GOT3 (cell line): ENCODE results near the gene PRC1.
"Not testable (repeated sequence)": the region's sequence is repeated elsewhere in the genome, so short reads cannot be mapped to it uniquely, and the experiment has no call there.

Experiments
- DNase-seq: peaks from one replicate; lab custom pipeline; 2025; ENCODE audit warnings: mixed read lengths; lab: John Stamatoyannopoulos, UW

Gene PRC1

GRCh38 chr15:90994417-90995311, at the start of gene PRC1:
TSS of gene PRC1 (minus strand) at chr15:90994535. CDS start at chr15:90994417, 118 bp downstream.
- peak; percentile 95 for DNase-seq

GRCh38 chr15:91043202-91043874, 49.0 kb upstream of the PRC1 start:
- no peak for DNase-seq

- no peak for DNase-seq
These were observed 46.5 kb upstream of the PRC1 start for GRCh38 chr15:91040856-91041255.

- DNase-seq = no peak
These were observed 45.7 kb upstream of the PRC1 start for GRCh38 chr15:91039996-91040395.

GRCh38 chr15:91032919-91033803, 38.8 kb upstream of the PRC1 start:
- DNase-seq = no peak

GRCh38 chr15:91031796-91032195, 37.5 kb upstream of the PRC1 start:
- no peak for DNase-seq

- no peak for DNase-seq
These were observed 33.3 kb upstream of the PRC1 start for GRCh38 chr15:91027677-91028076.

- no peak for DNase-seq
These were observed 29.4 kb upstream of the PRC1 start for GRCh38 chr15:91023720-91024119.

GRCh38 chr15:91022832-91023129, 28.4 kb upstream of the PRC1 start:
- no peak for DNase-seq

- peak; percentile 45 for DNase-seq
These were observed 27.9 kb upstream of the PRC1 start, which contains the start of gene VPS33B for GRCh38 chr15:91022075-91022831. TSS of gene VPS33B (minus strand) at chr15:91022594. CDS start at chr15:91022249, 345 bp downstream.

GRCh38 chr15:91021516-91022074, 27.3 kb upstream of the PRC1 start:
- no peak for DNase-seq

- DNase-seq = no peak
These were observed 23.8 kb upstream of the PRC1 start for GRCh38 chr15:91018158-91018557.

- DNase-seq = no peak
These were observed 23.4 kb upstream of the PRC1 start for GRCh38 chr15:91017716-91018115.

- DNase-seq = not testable (repeated sequence)
These were observed 19.4 kb upstream of the PRC1 start for GRCh38 chr15:91013701-91014100.

- DNase-seq = no peak
These were observed 12.9 kb upstream of the PRC1 start for GRCh38 chr15:91007266-91007665.

GRCh38 chr15:91001209-91001608, 6.9 kb upstream of the PRC1 start:
- DNase-seq = no peak

GRCh38 chr15:90998737-90999136, 4.4 kb upstream of the PRC1 start:
- no peak for DNase-seq

GRCh38 chr15:90994059-90994416, 297 bp downstream of the PRC1 start:
- DNase-seq = no peak

GRCh38 chr15:90991587-90992285, 2.6 kb downstream of the PRC1 start:
- DNase-seq = no peak

GRCh38 chr15:90990446-90990845, 3.9 kb downstream of the PRC1 start:
- DNase-seq = no peak
